Adrenal gland (tissue), 5 donors: ENCODE results near the gene KIF19.

Experiments
- POLR2A ChIP-seq, 2 donors: fragments of 450-650 bp; IDR thresholded peaks; one replicate each; pipeline ENCODE4 v1.6.1; 2017; ENCODE audit warnings: antibody characterized with exemption in 2 of 2, mild to moderate bottlenecking in 2 of 2, moderate library complexity in 1 of 2
- TF ChIP-seq, protein P1 (sequence below), 6 experiments: fragments of 450-650 bp in 4 of 6; fragments of 200-600 bp in 2 of 6; sonication (generic) in 1 of 6; IDR thresholded peaks; 1 replicate in 5 of 6; 2 replicates in 1 of 6; pipeline versions ENCODE4 v1.5.1 to v1.8.0; 2016 to 2021; ENCODE audit warnings: antibody characterized with exemption in 6 of 6, mild to moderate bottlenecking in 2 of 6, moderate library complexity in 1 of 6
- donor health status: DM: no; HTN: no; CAD: no.

DNA sequence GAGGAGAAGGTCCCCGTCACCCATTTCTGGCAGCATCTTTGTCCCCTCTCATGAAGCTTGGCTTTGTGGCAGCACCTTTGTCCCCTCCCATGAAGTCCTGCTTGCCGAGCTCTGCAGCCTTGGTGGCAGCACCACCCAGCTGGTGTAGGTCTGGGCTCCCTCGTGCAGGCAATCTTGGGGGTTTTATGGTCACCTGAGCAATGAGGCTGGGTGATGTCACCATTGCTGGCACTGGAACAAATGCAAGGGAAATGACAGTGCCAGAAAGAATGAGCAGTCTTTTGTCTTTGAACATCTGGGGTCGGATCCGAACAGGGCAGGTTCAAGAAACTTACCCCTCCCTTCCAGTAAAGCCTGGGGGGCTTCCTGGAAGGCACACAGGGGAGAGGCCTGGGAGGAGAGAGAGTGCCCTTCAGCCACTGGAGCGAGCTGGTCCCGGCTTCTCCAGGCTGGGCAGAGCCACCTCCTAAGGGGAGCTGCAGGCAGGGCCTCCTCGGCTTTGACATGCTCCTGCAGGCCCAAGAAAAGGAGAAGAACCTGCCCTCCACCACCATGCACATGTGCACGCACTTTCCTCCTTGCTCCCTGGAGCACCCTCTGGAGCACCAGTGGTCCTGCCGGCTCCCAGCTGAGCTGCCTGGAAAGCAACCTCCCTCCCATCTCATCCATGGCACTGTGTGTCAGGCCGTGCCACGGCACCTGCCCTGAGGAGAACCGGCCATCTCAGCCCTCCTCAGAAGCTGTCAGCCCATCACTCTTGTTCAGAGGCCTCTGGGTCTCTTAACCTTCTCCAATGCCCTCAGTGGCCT is 19.6 kb downstream of the KIF19 start:
- TF ChIP-seq, protein P1, sequence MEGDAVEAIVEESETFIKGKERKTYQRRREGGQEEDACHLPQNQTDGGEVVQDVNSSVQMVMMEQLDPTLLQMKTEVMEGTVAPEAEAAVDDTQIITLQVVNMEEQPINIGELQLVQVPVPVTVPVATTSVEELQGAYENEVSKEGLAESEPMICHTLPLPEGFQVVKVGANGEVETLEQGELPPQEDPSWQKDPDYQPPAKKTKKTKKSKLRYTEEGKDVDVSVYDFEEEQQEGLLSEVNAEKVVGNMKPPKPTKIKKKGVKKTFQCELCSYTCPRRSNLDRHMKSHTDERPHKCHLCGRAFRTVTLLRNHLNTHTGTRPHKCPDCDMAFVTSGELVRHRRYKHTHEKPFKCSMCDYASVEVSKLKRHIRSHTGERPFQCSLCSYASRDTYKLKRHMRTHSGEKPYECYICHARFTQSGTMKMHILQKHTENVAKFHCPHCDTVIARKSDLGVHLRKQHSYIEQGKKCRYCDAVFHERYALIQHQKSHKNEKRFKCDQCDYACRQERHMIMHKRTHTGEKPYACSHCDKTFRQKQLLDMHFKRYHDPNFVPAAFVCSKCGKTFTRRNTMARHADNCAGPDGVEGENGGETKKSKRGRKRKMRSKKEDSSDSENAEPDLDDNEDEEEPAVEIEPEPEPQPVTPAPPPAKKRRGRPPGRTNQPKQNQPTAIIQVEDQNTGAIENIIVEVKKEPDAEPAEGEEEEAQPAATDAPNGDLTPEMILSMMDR (IDR thresholded peaks at IDR 0.05) = no peak
- TF ChIP-seq POLR2A (IDR thresholded peaks at IDR 0.05) = no peak
